Body of pancreas (tissue), 4 donors: Measurements from ENCODE around the gene VPS35L.

Source experiments
- POLR2A ChIP-seq, 3 donors: fragments of 450-650 bp; IDR thresholded peaks; one replicate each; pipeline ENCODE4 v1.6.1; 2016; ENCODE audit warnings: antibody characterized with exemption in 3 of 3, mild to moderate bottlenecking in 2 of 3
- TF ChIP-seq, protein P1 (sequence below), 7 experiments: fragments of 450-650 bp in 4 of 7; fragments of 200-600 bp in 3 of 7; sonication (generic) in 3 of 7; IDR thresholded peaks; one replicate each; pipeline ENCODE4 v1.5.1; 2016 to 2019; ENCODE audit warnings: antibody characterized with exemption in 7 of 7

DNA sequence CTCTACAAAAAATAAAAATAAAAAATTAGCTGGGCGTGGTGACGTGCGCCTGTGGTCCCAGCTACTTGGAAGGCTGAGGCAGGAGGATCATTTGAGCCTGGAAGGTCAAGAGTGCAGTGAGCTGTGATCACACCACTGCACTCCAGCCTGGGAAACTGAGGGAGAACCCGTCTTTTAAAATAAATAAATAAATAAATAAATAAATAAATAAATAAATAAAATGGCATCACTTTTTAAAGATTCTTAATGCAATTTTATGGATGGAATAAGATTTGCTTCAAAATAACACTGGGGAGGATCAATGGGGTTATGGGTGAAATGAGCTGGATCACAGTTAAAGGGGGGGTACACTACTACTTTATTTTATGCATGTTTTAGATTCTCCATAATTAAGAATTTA lies 48.5 kb upstream of the VPS35L start:
- TF ChIP-seq, protein P1, sequence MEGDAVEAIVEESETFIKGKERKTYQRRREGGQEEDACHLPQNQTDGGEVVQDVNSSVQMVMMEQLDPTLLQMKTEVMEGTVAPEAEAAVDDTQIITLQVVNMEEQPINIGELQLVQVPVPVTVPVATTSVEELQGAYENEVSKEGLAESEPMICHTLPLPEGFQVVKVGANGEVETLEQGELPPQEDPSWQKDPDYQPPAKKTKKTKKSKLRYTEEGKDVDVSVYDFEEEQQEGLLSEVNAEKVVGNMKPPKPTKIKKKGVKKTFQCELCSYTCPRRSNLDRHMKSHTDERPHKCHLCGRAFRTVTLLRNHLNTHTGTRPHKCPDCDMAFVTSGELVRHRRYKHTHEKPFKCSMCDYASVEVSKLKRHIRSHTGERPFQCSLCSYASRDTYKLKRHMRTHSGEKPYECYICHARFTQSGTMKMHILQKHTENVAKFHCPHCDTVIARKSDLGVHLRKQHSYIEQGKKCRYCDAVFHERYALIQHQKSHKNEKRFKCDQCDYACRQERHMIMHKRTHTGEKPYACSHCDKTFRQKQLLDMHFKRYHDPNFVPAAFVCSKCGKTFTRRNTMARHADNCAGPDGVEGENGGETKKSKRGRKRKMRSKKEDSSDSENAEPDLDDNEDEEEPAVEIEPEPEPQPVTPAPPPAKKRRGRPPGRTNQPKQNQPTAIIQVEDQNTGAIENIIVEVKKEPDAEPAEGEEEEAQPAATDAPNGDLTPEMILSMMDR (IDR thresholded peaks at IDR 0.05): no peak
- no peak for TF ChIP-seq POLR2A (IDR thresholded peaks at IDR 0.05)
